ENCODE results near the gene NFATC1. TPM values are rescaled to one million over a fixed set of nuclear protein-coding genes. Genes with fewer than 3 reads are reported as not detected.

The NFATC1 gene
- total RNA-seq, 6 experiments from 2014 or later: 0.57 to 2.0 (median 0.89) TPM

GRCh38 chr18:79452190-79452990 is 56.7 kb downstream of the NFATC1 start:
- no peak overlapping the region for H3K4me3 Mint-ChIP-seq
- H3K27me3 Mint-ChIP-seq (ENCODE audit: insufficient read depth): no peaks in the 10 kb centered on the region; the same call in 1 of the 2 replicates
- no peak for DNase-seq
- no peak for TF ChIP-seq CTCF (IDR thresholded peaks at IDR 0.05)
- H3K4me1 Mint-ChIP-seq (ENCODE audit: low read depth): no peaks in the 10 kb centered on the region
- peaks cover 4% of the 10 kb centered on the region for H3K9me3 Mint-ChIP-seq
- H3K36me3 Mint-ChIP-seq (ENCODE audit: low read depth): no peaks in the 10 kb centered on the region
- H3K27ac Mint-ChIP-seq: no peak overlapping the region

- Mint-ChIP-seq H3K27ac (no peak overlapping the region), H3K36me3 (ENCODE audit: low read depth) (no peaks in the 10 kb centered on the region), H3K9me3 (no peaks in the 10 kb centered on the region), H3K27me3 (ENCODE audit: insufficient read depth) (no peaks in the 10 kb centered on the region; the same call in 1 of the 2 replicates), H3K4me1 (ENCODE audit: low read depth) (no peaks in the 10 kb centered on the region), H3K4me3 (no peak overlapping the region)
- TF ChIP-seq CTCF (IDR thresholded peaks at IDR 0.05): no peak
- no peak for DNase-seq
Observed at GRCh38 chr18:79452991-79453645, 57.4 kb downstream of the NFATC1 start.

GRCh38 chr18:79453816-79454735 is 58.3 kb downstream of the NFATC1 start:
- Mint-ChIP-seq H3K36me3 (ENCODE audit: low read depth) (no peaks in the 10 kb centered on the region), H3K27me3 (ENCODE audit: insufficient read depth) (no peaks in the 10 kb centered on the region; the same call in 1 of the 2 replicates), H3K27ac (no peak overlapping the region), H3K4me1 (ENCODE audit: low read depth) (no peaks in the 10 kb centered on the region), H3K4me3 (no peak overlapping the region), H3K9me3 (no peaks in the 10 kb centered on the region)
- no peak for DNase-seq
- TF ChIP-seq CTCF (IDR thresholded peaks at IDR 0.05): no peak

- Mint-ChIP-seq H3K27me3 (ENCODE audit: insufficient read depth) (no peaks in the 10 kb centered on the region; the same call in 1 of the 2 replicates), H3K36me3 (ENCODE audit: low read depth) (no peaks in the 10 kb centered on the region), H3K9me3 (no peaks in the 10 kb centered on the region), H3K4me1 (ENCODE audit: low read depth) (peaks cover 5% of the 10 kb centered on the region), H3K27ac (no peak overlapping the region), H3K4me3 (no peak overlapping the region)
- no peak for DNase-seq
- no peak for TF ChIP-seq CTCF (IDR thresholded peaks at IDR 0.05)
Observed at GRCh38 chr18:79455261-79455660, 59.5 kb downstream of the NFATC1 start.

Data from HFFc6 (cell line).